ENCODE results near the gene SDHB. TPM values are rescaled to one million over a fixed set of nuclear protein-coding genes. Genes with fewer than 3 reads are reported as not detected.

SDHB gene
- polyA plus RNA-seq, 1 of the 3 experiments (the other 2 are of a cell fraction), result 128 TPM

DNA sequence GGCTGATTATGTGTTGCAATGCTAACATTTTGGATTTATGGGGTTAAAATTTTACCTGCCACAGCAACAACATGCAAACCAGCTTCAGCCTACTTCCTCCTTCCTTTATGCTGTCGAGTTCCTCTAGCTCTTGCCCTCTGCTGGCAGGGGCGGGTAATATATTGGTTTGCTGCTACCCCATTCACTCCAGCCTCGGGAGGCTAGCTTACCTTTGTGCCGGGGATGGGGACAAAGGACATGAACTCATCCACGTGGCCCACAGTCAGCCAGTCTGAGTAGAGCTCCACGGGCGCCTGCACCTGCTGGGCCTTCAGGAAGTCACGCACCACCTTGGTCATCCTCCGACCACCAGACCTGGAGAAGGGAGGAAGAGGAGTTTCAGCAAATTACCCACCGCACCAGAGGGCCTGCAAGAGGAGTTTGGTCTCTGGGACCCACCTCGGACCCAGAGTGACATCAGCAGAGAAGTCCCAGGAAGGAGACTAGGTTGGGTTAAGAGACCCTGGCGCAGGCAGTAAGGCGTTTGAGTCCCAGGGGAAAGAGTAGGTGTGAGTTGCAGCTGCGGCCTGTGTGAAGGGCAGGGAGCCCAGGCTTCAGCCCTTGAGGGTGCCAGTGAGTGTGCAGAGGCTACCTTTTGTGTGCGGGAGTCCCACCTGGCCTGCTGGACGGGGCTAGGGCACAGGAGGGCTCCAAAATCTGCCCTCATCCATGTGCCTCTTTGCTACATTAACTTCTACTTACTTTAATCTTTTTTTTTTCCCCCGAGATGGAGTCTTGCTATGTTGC lies 21.8 kb upstream of the SDHB start:
- DNase-seq, result no peak
- H3K4me2 ChIP-seq, result no peak overlapping the region
- no peak overlapping the region for H3K9ac ChIP-seq
- H4K20me1 ChIP-seq (ENCODE audit: insufficient read depth), result no peaks in the 10 kb centered on the region
- H3F3A ChIP-seq (replicated peaks; ENCODE audit: insufficient read depth), result no peaks in the 10 kb centered on the region
- no peak overlapping the region for H2AFZ ChIP-seq (ENCODE audit: low read depth)
- ChIA-PET POLR2A (no interaction called here), CTCF (interaction anchor here (0.6 to 1.0 kb wide), 3 partner anchors 14 to 198 kb away, joined by 3 to 4 read pairs (median 3); no protein-coding TSS in a partner anchor)
- H3K27me3 ChIP-seq (ENCODE audit: insufficient read depth), result no peaks in the 10 kb centered on the region
- H3K4me1 ChIP-seq (ENCODE audit: control insufficient read depth in 1 of 2, insufficient read depth in 2 of 2, low read depth in 1 of 2, low read length in 1 of 2), result no peaks in the 10 kb centered on the region
- no peaks in the 10 kb centered on the region for H3K9me2 ChIP-seq
- no peak overlapping the region for H3K27ac ChIP-seq (ENCODE audit: low read depth in 2 of 2, low read length in 1 of 2)
- WGBS (ENCODE audit: low lambda C conversion rate), result 48% methylated on average over 11 of the region's 17 CpGs
- no peaks in the 10 kb centered on the region for H3K79me2 ChIP-seq (ENCODE audit: insufficient read depth)
- H3K4me3 ChIP-seq (ENCODE audit: low read depth in 2 of 2, low read length in 1 of 2), result no peak overlapping the region
- no peaks in the 10 kb centered on the region for H3K36me3 ChIP-seq (replicated peaks in 1 of 2; ENCODE audit: control insufficient read depth in 1 of 2, insufficient read depth in 2 of 2, low read length in 1 of 2)
- TF ChIP-seq, protein P1, sequence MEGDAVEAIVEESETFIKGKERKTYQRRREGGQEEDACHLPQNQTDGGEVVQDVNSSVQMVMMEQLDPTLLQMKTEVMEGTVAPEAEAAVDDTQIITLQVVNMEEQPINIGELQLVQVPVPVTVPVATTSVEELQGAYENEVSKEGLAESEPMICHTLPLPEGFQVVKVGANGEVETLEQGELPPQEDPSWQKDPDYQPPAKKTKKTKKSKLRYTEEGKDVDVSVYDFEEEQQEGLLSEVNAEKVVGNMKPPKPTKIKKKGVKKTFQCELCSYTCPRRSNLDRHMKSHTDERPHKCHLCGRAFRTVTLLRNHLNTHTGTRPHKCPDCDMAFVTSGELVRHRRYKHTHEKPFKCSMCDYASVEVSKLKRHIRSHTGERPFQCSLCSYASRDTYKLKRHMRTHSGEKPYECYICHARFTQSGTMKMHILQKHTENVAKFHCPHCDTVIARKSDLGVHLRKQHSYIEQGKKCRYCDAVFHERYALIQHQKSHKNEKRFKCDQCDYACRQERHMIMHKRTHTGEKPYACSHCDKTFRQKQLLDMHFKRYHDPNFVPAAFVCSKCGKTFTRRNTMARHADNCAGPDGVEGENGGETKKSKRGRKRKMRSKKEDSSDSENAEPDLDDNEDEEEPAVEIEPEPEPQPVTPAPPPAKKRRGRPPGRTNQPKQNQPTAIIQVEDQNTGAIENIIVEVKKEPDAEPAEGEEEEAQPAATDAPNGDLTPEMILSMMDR (IDR thresholded peaks at IDR 0.05), result peak; percentile 45
- TF ChIP-seq TAF1 (IDR thresholded peaks at IDR 0.05; ENCODE audit: borderline replicate concordance, low read depth, low read length) (no peak), TCF12 (IDR thresholded peaks at IDR 0.05) (no peak), NFIC (IDR thresholded peaks at IDR 0.05; ENCODE audit: borderline replicate concordance) (no peak), FOSL2 (IDR thresholded peaks at IDR 0.05; ENCODE audit: borderline replicate concordance, low read depth) (no peak), MEF2A (IDR thresholded peaks at IDR 0.05; ENCODE audit: borderline replicate concordance, low read depth) (no peak)
- TF ChIP-seq, protein P2, sequence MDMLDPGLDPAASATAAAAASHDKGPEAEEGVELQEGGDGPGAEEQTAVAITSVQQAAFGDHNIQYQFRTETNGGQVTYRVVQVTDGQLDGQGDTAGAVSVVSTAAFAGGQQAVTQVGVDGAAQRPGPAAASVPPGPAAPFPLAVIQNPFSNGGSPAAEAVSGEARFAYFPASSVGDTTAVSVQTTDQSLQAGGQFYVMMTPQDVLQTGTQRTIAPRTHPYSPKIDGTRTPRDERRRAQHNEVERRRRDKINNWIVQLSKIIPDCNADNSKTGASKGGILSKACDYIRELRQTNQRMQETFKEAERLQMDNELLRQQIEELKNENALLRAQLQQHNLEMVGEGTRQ (IDR thresholded peaks at IDR 0.05; ENCODE audit: borderline replicate concordance, low read depth, low read length), result no peak
- H3K9me3 ChIP-seq, result no peaks in the 10 kb centered on the region

DNA sequence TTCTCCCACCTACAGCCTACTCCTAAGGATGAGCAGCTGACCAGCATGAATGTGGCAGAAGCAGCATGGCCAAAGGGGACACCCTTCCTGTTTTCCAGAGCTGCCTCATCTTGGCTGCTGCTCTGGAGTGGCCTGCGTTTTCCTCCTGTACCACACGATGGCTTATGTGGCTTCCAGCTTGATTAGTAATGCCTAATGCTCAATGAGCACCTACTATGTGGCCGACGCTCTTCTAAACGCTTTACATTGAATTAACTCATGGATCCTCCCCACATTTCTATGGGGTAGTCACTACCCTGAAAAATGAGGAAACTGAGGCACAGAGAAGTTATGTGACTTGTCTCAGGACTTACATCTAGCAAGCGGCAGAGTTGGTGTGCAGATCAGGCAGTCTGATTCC lies 18.0 kb upstream of the SDHB start:
- DNase-seq, result no peak

More for the DNA sequence above, 18.0 kb upstream of the SDHB start:
- Histone ChIP-seq H3K36me3 (replicated peaks in 1 of 2; ENCODE audit: control insufficient read depth in 1 of 2, insufficient read depth in 2 of 2, low read length in 1 of 2) (no peaks in the 10 kb centered on the region), H3K4me1 (ENCODE audit: control insufficient read depth in 1 of 2, insufficient read depth in 2 of 2, low read depth in 1 of 2, low read length in 1 of 2) (no peaks in the 10 kb centered on the region), H3K27me3 (ENCODE audit: insufficient read depth) (no peaks in the 10 kb centered on the region), H3F3A (replicated peaks; ENCODE audit: insufficient read depth) (no peaks in the 10 kb centered on the region), H3K9me2 (no peaks in the 10 kb centered on the region), H3K4me2 (no peak overlapping the region), H3K9ac (no peak overlapping the region), H2AFZ (ENCODE audit: low read depth) (no peak overlapping the region), H4K20me1 (ENCODE audit: insufficient read depth) (no peaks in the 10 kb centered on the region), H3K27ac (ENCODE audit: low read depth in 2 of 2, low read length in 1 of 2) (no peak overlapping the region), H3K4me3 (ENCODE audit: low read depth in 2 of 2, low read length in 1 of 2) (no peak overlapping the region), H3K79me2 (ENCODE audit: insufficient read depth) (no peaks in the 10 kb centered on the region), H3K9me3 (no peaks in the 10 kb centered on the region)
- ChIA-PET POLR2A (no interaction called here), CTCF (interaction anchor here (1.3 kb wide), 1 partner anchor 165 kb away, joined by 4 read pairs; no protein-coding TSS in a partner anchor)
- WGBS (ENCODE audit: low lambda C conversion rate), result 45% methylated on average over 6 of the region's 6 CpGs
- TF ChIP-seq, protein P3, sequence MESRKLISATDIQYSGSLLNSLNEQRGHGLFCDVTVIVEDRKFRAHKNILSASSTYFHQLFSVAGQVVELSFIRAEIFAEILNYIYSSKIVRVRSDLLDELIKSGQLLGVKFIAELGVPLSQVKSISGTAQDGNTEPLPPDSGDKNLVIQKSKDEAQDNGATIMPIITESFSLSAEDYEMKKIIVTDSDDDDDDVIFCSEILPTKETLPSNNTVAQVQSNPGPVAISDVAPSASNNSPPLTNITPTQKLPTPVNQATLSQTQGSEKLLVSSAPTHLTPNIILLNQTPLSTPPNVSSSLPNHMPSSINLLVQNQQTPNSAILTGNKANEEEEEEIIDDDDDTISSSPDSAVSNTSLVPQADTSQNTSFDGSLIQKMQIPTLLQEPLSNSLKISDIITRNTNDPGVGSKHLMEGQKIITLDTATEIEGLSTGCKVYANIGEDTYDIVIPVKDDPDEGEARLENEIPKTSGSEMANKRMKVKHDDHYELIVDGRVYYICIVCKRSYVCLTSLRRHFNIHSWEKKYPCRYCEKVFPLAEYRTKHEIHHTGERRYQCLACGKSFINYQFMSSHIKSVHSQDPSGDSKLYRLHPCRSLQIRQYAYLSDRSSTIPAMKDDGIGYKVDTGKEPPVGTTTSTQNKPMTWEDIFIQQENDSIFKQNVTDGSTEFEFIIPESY (IDR thresholded peaks at IDR 0.05; ENCODE audit: borderline replicate concordance, low read depth), result no peak
- TF ChIP-seq NFIC (IDR thresholded peaks at IDR 0.05; ENCODE audit: borderline replicate concordance), result no peak
- no peak for TF ChIP-seq GABPA (IDR thresholded peaks at IDR 0.05; ENCODE audit: low read depth)
- no peak for TF ChIP-seq FOSL2 (IDR thresholded peaks at IDR 0.05; ENCODE audit: borderline replicate concordance, low read depth)
